ENCODE measurements around the gene SUCLG2.

DNA sequence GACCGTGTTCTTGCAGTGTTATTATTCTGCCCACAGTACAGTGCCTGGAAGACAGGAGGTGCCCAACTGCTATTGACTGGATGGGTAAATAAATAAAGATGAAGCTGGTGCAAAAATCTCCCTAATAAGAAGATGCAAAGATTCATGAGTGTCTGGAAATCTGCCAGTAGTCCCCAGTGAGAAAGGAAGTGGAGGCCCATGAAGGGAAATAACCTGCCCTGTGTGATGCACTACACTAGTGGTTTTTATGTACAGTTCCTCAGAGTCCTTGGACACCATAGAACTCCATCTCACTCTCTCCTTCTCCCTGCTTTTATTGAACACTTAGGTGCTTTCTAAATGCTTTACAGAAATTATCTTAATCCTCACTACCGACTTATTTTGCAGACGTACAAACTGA lies 8.3 kb upstream of the SUCLG2 start:
- TF ChIP-seq CTCF (IDR thresholded peaks at IDR 0.05) (no peak), POLR2A (IDR thresholded peaks at IDR 0.05) (no peak)
